IMR-90 (cell line): ENCODE data around the gene MXRA8. TPM values are rescaled to one million over a fixed set of nuclear protein-coding genes. Genes with fewer than 3 reads are reported as not detected.
A peak's percentile ranks its signal among the peaks of the same experiment; 100 is the strongest.

Experiments used
- ATAC-seq: fragments of 200-7000 bp; cut with Tn5 transposase; 2 replicates; pipeline ENCODE4 v1.9.1; 2020; ENCODE audit warnings: low read depth, mild to moderate bottlenecking, moderate library complexity
- BruUV-seq: library from RNA; stranded (reverse); fragments of 400-500 nt; replicated peaks from 2 replicates; lab custom pipeline; 2021; lab: Mats Ljungman, UMichigan
- CTCF ChIA-PET: fragments of 300-600 bp; formaldehyde crosslinking; extraction: SDS; loops from one replicate; lab custom pipeline; 2021; ENCODE audit warnings: antibody characterized with exemption; lab: Yijun Ruan, JAX
- POLR2A ChIA-PET: fragments of 300-600 bp; sonication (Branson Sonifier 250); formaldehyde crosslinking; loops from one replicate; lab custom pipeline; 2022; ENCODE audit warnings: antibody characterized with exemption; ENCODE audit not compliant: unreplicated experiment; lab: Charles Lee
- DNase-seq: peaks from one replicate; pipeline ENCODE4 v3.0.0; 2013
- H2AFZ ChIP-seq: replicated peaks from 2 replicates; pipeline ENCODE3; 2013; ENCODE audit warnings: low read length, mild to moderate bottlenecking; ENCODE audit not compliant: poor library complexity
- H2AK5ac ChIP-seq: 2 replicates; pipeline ENCODE4 v1.6.1; 2013; ENCODE audit warnings: low read depth, low read length, inconsistent platforms
- H2AK9ac ChIP-seq: replicated peaks from 2 replicates; pipeline ENCODE3; 2013; ENCODE audit warnings: mild to moderate bottlenecking, low read depth, low read length, moderate library complexity; ENCODE audit not compliant: poor library complexity
- H2BK120ac ChIP-seq: 2 replicates; pipeline ENCODE4 v1.6.1; 2013; ENCODE audit warnings: low read depth, low read length, inconsistent platforms
- H2BK15ac ChIP-seq: 3 replicates; pipeline ENCODE4 v1.6.1; 2013; ENCODE audit warnings: low read depth, low read length, inconsistent platforms
- H2BK20ac ChIP-seq: 2 replicates; pipeline ENCODE4 v1.6.1; 2013; ENCODE audit warnings: low read depth, mild to moderate bottlenecking, inconsistent platforms, low read length, moderate library complexity
- H2BK5ac ChIP-seq: 2 replicates; pipeline ENCODE4 v1.6.1; 2013; ENCODE audit warnings: mild to moderate bottlenecking, low read depth, low read length, inconsistent platforms; ENCODE audit not compliant: poor library complexity, severe bottlenecking
- H3K14ac ChIP-seq: replicated peaks from 2 replicates; pipeline ENCODE4 v1.6.1; 2013; ENCODE audit warnings: low read depth, low read length, inconsistent platforms
- H3K18ac ChIP-seq: 2 replicates; pipeline ENCODE4 v1.6.1; 2013; ENCODE audit warnings: low read depth, low read length, control low read depth
- H3K23ac ChIP-seq: 2 replicates; pipeline ENCODE4 v1.6.1; 2013; ENCODE audit warnings: low read depth, low read length, inconsistent platforms
- H3K27ac ChIP-seq: 2 replicates; pipeline ENCODE4 v1.5.1; 2013; ENCODE audit warnings: mild to moderate bottlenecking, control low read depth, low read length; ENCODE audit not compliant: insufficient read depth
- H3K27me3 ChIP-seq: 2 replicates; pipeline ENCODE4 v1.6.1; 2013; ENCODE audit warnings: low read length; ENCODE audit not compliant: control insufficient read depth, insufficient read depth
- H3K36me3 ChIP-seq: 2 replicates; pipeline ENCODE4 v1.6.1; 2013; ENCODE audit warnings: low read length, mixed read lengths; ENCODE audit not compliant: control insufficient read depth, insufficient read depth
- H3K4ac ChIP-seq: 2 replicates; pipeline ENCODE4 v1.6.1; 2013; ENCODE audit warnings: low read depth, low read length, inconsistent platforms
- H3K4me1 ChIP-seq: 2 replicates; pipeline ENCODE4 v1.6.1; 2013; ENCODE audit warnings: low read length, mixed read lengths; ENCODE audit not compliant: control insufficient read depth, insufficient read depth
- H3K4me2 ChIP-seq: 2 replicates; pipeline ENCODE4 v1.6.1; 2013; ENCODE audit warnings: low read depth, mild to moderate bottlenecking, control low read depth, low read length, moderate library complexity
- H3K4me3 ChIP-seq: 2 replicates; pipeline ENCODE4 v1.5.1; 2013; ENCODE audit warnings: low read depth, mild to moderate bottlenecking, control low read depth, low read length, moderate library complexity; ENCODE audit not compliant: insufficient read depth
- H3K56ac ChIP-seq: 2 replicates; pipeline ENCODE4 v1.6.1; 2013; ENCODE audit warnings: low read length, inconsistent platforms; ENCODE audit not compliant: insufficient read depth; ENCODE audit errors: extremely low read depth
- H3K79me1 ChIP-seq, 2 experiments: 2 replicates each; pipeline ENCODE4 v1.6.1; 2013; ENCODE audit warnings: low read length in 2 of 2, inconsistent platforms in 1 of 2, low read depth in 1 of 2
- H3K9ac ChIP-seq: 2 replicates; pipeline ENCODE4 v1.6.1; 2013; ENCODE audit warnings: low read depth, low read length, control low read depth
- H3K9me1 ChIP-seq: 2 replicates; pipeline ENCODE4 v1.6.1; 2013; ENCODE audit warnings: low read length, inconsistent platforms; ENCODE audit not compliant: insufficient read depth
- H3K9me3 ChIP-seq: 2 replicates; pipeline ENCODE4 v1.6.1; 2013; ENCODE audit warnings: low read length; ENCODE audit not compliant: control insufficient read depth, insufficient read depth
- H4K20me1 ChIP-seq: 2 replicates; pipeline ENCODE4 v1.6.1; 2013; ENCODE audit warnings: low read length, inconsistent platforms; ENCODE audit not compliant: insufficient read depth
- H4K5ac ChIP-seq: 2 replicates; pipeline ENCODE4 v1.6.1; 2013; ENCODE audit warnings: mild to moderate bottlenecking, low read depth, low read length, control low read depth
- H4K8ac ChIP-seq, 2 experiments: 2 replicates each; pipeline ENCODE4 v1.6.1; 2013; ENCODE audit warnings: low read depth in 2 of 2, low read length in 2 of 2, control low read depth in 1 of 2, inconsistent platforms in 1 of 2
- H4K91ac ChIP-seq: 2 replicates; pipeline ENCODE4 v1.6.1; 2013; ENCODE audit warnings: low read depth, low read length, inconsistent platforms; ENCODE audit not compliant: insufficient read depth
- FOS ChIP-seq: fragments of 150-350 bp; IDR thresholded peaks from 2 replicates; pipeline ENCODE4 v1.6.1; 2016; ENCODE audit warnings: low read depth, low read length
- RAD21 ChIP-seq: IDR thresholded peaks from 2 replicates; pipeline ENCODE4 v1.6.1; 2012; ENCODE audit warnings: low read length, improper control_type of control experiment
- SMC3 ChIP-seq: fragments of 150-350 bp; IDR thresholded peaks from 2 replicates; pipeline ENCODE4 v1.6.1; 2016; ENCODE audit warnings: low read depth, mild to moderate bottlenecking, antibody characterized with exemption, low read length, moderate library complexity
- WGBS, 2 experiments: methylation state at CpG; one replicate each; pipeline versions ENCODE4 v1.1.5 to v1.1.7; 2013; ENCODE audit warnings: missing lambda C conversion rate in 2 of 2; ENCODE audit not compliant: insufficient read length in 1 of 2; ENCODE audit errors: extremely low coverage in 2 of 2; 5-methylcytosine and 5-hydroxymethylcytosine counted together
- dilution Hi-C: fragments of 300-500 bp; cut with HindIII; formaldehyde crosslinking; loops from one replicate; pipeline ENCODE4 v1.14.3; 2018; ENCODE audit warnings: low sequenced_read_pairs; ENCODE audit not compliant: unreplicated experiment
- in situ Hi-C: fragments of 300-500 bp; cut with MboI; formaldehyde crosslinking; loops from 3 replicates; pipeline ENCODE4 v1.14.3; 2019; ENCODE audit warnings: low sequenced_read_pairs, inconsistent platforms, mixed read lengths
- intact Hi-C: fragments of 100-400 bp; cut with micrococcal nuclease; formaldehyde crosslinking; loops from 2 replicates; pipeline ENCODE4 v1.10.0; 2022
- polyA plus RNA-seq, 3 experiments: library from polyadenylated mRNA; depleted of rRNA; stranded (reverse); fragments of >200 nt; gene quantifications; 2 replicates each; pipeline ENCODE4 v1.2.3, GENCODE V29; 2012; ENCODE audit warnings: low replicate concordance in 1 of 3
- total RNA-seq: library from RNA; depleted of rRNA; stranded (reverse); fragments of >200 nt; gene quantifications from 2 replicates; pipeline ENCODE4 v1.2.3, GENCODE V29; 2012
- TF ChIP-seq, protein P1 (sequence below): fragments of 150-350 bp; IDR thresholded peaks from 2 replicates; pipeline ENCODE4 v1.6.1; 2016; ENCODE audit warnings: low read depth, mild to moderate bottlenecking, low read length, moderate library complexity, borderline replicate concordance

Gene MXRA8
- total and polyA plus RNA-seq, 2 of the 4 experiments (the other 2 are of a cell fraction), result 92.5 to 469 TPM

DNA sequence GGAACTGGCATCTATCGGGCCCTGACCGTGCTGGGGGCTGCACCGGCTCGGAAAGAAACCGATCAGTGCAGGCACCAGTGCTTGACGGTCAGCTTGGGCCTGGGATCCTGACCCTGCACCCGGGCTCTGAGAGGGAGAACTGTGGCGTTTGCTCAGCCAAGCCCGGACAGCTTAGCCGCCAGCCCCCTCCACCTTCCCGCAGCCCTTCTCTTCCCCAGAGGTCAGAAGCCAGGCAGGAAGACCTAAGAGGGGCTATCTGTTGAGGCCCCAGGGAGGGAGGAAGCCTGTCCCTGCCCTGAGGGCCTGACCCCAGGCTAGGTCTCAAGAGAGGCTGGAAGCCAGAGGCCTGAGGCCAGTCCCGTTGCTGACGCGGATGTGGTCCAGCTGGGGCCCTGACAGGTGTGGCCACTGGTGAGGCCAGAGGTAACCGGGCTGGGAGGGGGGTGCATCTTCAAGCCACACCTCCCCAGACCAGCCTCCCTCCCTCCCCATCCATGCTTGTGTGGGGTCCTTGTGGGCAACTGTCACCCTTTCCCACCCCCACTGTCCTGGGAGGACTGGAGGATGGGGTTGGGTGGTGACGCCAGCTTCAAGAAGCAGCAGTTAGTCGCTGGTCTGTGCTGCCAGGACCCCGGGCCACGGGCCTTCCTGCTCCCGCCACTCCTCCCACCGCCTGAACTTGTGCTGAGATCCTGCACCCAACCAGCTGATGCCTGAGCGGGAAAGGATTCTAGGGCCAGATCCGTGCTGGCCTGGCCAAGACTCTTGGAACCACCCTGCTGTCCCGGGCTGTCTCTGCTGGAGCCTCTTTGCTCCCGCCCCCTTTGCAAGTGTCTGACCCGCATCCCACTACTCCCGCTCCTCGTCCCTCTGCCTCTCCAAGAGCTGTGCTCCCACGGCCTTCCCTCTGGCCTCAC, 6.6 kb downstream of the MXRA8 start:
- H3K23ac ChIP-seq, result no peak overlapping the region

More for the DNA sequence above, 6.6 kb downstream of the MXRA8 start:
- Histone ChIP-seq H2BK15ac (no peak overlapping the region), H2BK120ac (no peak overlapping the region), H3K4me2 (peak overlapping the region; percentile 59; the same call in 1 of the 2 replicates), H4K20me1 (peaks cover 69% of the 10 kb centered on the region), H4K5ac (no peak overlapping the region), H3K9me1 (no peaks in the 10 kb centered on the region), H4K8ac (peak overlapping the region; percentile 26 to 33; a peak in 1 of 4 replicates), H3K36me3 (peaks cover 36% of the 10 kb centered on the region), H3K4me3 (no peak overlapping the region), H2AK9ac (peak overlapping the region; percentile 82), H2BK5ac (no peak overlapping the region), H4K91ac (no peak overlapping the region), H3K56ac (no peak overlapping the region), H3K18ac (no peak overlapping the region), H2AFZ (peak overlapping the region; percentile 63), H3K14ac (no peak overlapping the region; the same call in 1 of the 2 replicates), H2AK5ac (peak overlapping the region; percentile 39; the same call in 1 of the 2 replicates), H3K27ac (peak overlapping the region; percentile 50; the same call in 1 of the 2 replicates), H3K9ac (peak overlapping the region; percentile 25), H3K4ac (peak overlapping the region; percentile 39), H2BK20ac (no peak overlapping the region), H3K9me3 (no peaks in the 10 kb centered on the region), H3K27me3 (no peaks in the 10 kb centered on the region), H3K79me1 (peaks cover 8 to 39% of the 10 kb centered on the region in 2 experiments; a peak in 3 of 4 replicates), H3K4me1 (peaks cover 31% of the 10 kb centered on the region)
- BruUV-seq, result no TSS peak
- POLR2A ChIA-PET, result interaction anchor here (0.6 to 1.0 kb wide), 2 partner anchors 24 to 391 kb away, joined by 3 read pairs; partner anchors contain the start of gene AURKAIP1
- DNase-seq (peak; percentile 38), ATAC-seq (no peak)
- dilution Hi-C loops (no loop called here), intact Hi-C loops (no loop called here), in situ Hi-C loops (no loop called here)
- no peak for TF ChIP-seq RAD21
- no peak for TF ChIP-seq FOS
- no peak for TF ChIP-seq SMC3
- TF ChIP-seq, protein P1, sequence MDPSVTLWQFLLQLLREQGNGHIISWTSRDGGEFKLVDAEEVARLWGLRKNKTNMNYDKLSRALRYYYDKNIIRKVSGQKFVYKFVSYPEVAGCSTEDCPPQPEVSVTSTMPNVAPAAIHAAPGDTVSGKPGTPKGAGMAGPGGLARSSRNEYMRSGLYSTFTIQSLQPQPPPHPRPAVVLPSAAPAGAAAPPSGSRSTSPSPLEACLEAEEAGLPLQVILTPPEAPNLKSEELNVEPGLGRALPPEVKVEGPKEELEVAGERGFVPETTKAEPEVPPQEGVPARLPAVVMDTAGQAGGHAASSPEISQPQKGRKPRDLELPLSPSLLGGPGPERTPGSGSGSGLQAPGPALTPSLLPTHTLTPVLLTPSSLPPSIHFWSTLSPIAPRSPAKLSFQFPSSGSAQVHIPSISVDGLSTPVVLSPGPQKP, result no peak
- WGBS, 2 experiments, result 43% methylated on average over 7 of the region's 29 CpGs; no CpG with 5 or more reads in 1 of the 2 experiments
- CTCF ChIA-PET, result no interaction called here
